ENCODE data around the gene MACROD2. TPM values are rescaled to one million over a fixed set of nuclear protein-coding genes. Genes with fewer than 3 reads are reported as not detected.

MACROD2 gene
- total and polyA plus RNA-seq, 2 of the 4 experiments (the other 2 are of a cell fraction) = not detected

DNA sequence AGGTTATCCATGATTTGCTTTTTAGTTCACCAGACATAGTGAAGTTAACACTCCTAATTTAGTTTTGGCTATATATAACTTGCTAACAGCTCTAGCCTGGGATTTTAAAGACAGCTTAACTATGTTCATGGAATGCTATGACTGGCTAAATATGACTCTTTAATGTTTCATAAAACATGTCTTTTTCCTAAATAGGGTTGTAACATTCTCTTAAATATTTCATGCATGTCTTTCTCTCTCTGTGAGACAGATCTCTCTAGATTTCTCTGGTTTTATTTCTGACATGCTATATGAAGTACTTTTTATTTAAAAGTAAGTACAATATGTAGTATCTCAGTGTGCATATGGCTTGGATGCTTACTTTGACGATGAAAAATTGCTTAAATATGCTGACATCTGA lies 35.7 kb downstream of the MACROD2 start:
- H2BK15ac ChIP-seq (ENCODE audit: low read depth, low read length) = no peak overlapping the region
- H3K27me3 ChIP-seq (ENCODE audit: control insufficient read depth, insufficient read depth, low read length) = no peaks in the 10 kb centered on the region
- ChIA-PET CTCF (no interaction called here), POLR2A (ENCODE audit: unreplicated experiment) (no interaction called here)
- H4K20me1 ChIP-seq (ENCODE audit: insufficient read depth, low read length) = no peaks in the 10 kb centered on the region
- no peak overlapping the region for H3K23ac ChIP-seq (ENCODE audit: low read depth, low read length)
- ATAC-seq (ENCODE audit: low read depth) (no peak), DNase-seq (no peak)
- no peak overlapping the region for H3K4me3 ChIP-seq (ENCODE audit: insufficient read depth, low read depth, low read length)
- no peak overlapping the region for H3K4me2 ChIP-seq (ENCODE audit: low read depth, low read length)
- no peak overlapping the region for H4K8ac ChIP-seq (ENCODE audit: low read depth in 2 of 2, low read length in 2 of 2)
- WGBS, 2 experiments (ENCODE audit: extremely low coverage in 2 of 2, insufficient read length in 1 of 2) = no CpG with 5 or more reads among the region's 1 CpG
- no peak overlapping the region for H2AK9ac ChIP-seq (replicated peaks; ENCODE audit: low read depth, low read length, poor library complexity)
- H2AFZ ChIP-seq (replicated peaks; ENCODE audit: low read length, poor library complexity) = no peak overlapping the region
- no peak overlapping the region for H3K9ac ChIP-seq (ENCODE audit: low read depth, low read length)
- in situ Hi-C loops (cut with MboI; ENCODE audit: low sequenced_read_pairs) = no loop called here
- intact Hi-C loops (cut with micrococcal nuclease) = no loop called here
- no peak for TF ChIP-seq POLR2A (IDR thresholded peaks at IDR 0.05; ENCODE audit: low read depth, low read length)
- TF ChIP-seq CEBPB (IDR thresholded peaks at IDR 0.05; ENCODE audit: low read depth, low read length) = no peak
- TF ChIP-seq CHD1 (IDR thresholded peaks at IDR 0.05; ENCODE audit: low read depth, low read length) = no peak
- no peak for TF ChIP-seq RAD21 (IDR thresholded peaks at IDR 0.05; ENCODE audit: low read length)
- TF ChIP-seq MAFK (IDR thresholded peaks at IDR 0.05; ENCODE audit: low read depth, low read length) = no peak
- TF ChIP-seq RCOR1 (IDR thresholded peaks at IDR 0.05; ENCODE audit: insufficient replicate concordance, low read length) = no peak
- no peak for TF ChIP-seq FOS (IDR thresholded peaks at IDR 0.05; ENCODE audit: low read depth, low read length)
- no peak for TF ChIP-seq RFX5 (IDR thresholded peaks at IDR 0.05; ENCODE audit: low read depth, low read length)
- TF ChIP-seq MAZ (IDR thresholded peaks at IDR 0.05; ENCODE audit: borderline replicate concordance, low read depth, low read length) = no peak
- TF ChIP-seq, protein P1, sequence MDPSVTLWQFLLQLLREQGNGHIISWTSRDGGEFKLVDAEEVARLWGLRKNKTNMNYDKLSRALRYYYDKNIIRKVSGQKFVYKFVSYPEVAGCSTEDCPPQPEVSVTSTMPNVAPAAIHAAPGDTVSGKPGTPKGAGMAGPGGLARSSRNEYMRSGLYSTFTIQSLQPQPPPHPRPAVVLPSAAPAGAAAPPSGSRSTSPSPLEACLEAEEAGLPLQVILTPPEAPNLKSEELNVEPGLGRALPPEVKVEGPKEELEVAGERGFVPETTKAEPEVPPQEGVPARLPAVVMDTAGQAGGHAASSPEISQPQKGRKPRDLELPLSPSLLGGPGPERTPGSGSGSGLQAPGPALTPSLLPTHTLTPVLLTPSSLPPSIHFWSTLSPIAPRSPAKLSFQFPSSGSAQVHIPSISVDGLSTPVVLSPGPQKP (IDR thresholded peaks at IDR 0.05; ENCODE audit: borderline replicate concordance, low read depth, low read length) = no peak
- TF ChIP-seq, protein P2, sequence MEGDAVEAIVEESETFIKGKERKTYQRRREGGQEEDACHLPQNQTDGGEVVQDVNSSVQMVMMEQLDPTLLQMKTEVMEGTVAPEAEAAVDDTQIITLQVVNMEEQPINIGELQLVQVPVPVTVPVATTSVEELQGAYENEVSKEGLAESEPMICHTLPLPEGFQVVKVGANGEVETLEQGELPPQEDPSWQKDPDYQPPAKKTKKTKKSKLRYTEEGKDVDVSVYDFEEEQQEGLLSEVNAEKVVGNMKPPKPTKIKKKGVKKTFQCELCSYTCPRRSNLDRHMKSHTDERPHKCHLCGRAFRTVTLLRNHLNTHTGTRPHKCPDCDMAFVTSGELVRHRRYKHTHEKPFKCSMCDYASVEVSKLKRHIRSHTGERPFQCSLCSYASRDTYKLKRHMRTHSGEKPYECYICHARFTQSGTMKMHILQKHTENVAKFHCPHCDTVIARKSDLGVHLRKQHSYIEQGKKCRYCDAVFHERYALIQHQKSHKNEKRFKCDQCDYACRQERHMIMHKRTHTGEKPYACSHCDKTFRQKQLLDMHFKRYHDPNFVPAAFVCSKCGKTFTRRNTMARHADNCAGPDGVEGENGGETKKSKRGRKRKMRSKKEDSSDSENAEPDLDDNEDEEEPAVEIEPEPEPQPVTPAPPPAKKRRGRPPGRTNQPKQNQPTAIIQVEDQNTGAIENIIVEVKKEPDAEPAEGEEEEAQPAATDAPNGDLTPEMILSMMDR (conservative IDR thresholded peaks at IDR 0.05; ENCODE audit: low read depth, low read length) = no peak
- H2AK5ac ChIP-seq (ENCODE audit: low read depth, low read length) = no peak overlapping the region
- no peak overlapping the region for H4K5ac ChIP-seq (ENCODE audit: low read depth, low read length)
- no peak overlapping the region for H4K91ac ChIP-seq (ENCODE audit: insufficient read depth, low read depth, low read length)
- no peak overlapping the region for H3K18ac ChIP-seq (ENCODE audit: low read depth, low read length)
- H3K4ac ChIP-seq (ENCODE audit: low read depth, low read length) = no peak overlapping the region
- H3K36me3 ChIP-seq (ENCODE audit: control insufficient read depth, insufficient read depth, low read length) = no peaks in the 10 kb centered on the region
- no peak overlapping the region for H2BK5ac ChIP-seq (ENCODE audit: low read depth, low read length, poor library complexity, severe bottlenecking)
- H3K79me1 ChIP-seq (ENCODE audit: low read depth in 1 of 2, low read length in 2 of 2) = no peaks in the 10 kb centered on the region
- H3K9me3 ChIP-seq (ENCODE audit: control insufficient read depth, insufficient read depth, low read length) = peaks cover 5% of the 10 kb centered on the region; the same call in 1 of the 2 replicates
- H3K56ac ChIP-seq (ENCODE audit: extremely low read depth, insufficient read depth, low read length) = no peak overlapping the region
- H3K9me1 ChIP-seq (ENCODE audit: insufficient read depth, low read length) = no peaks in the 10 kb centered on the region
- no peak overlapping the region for H3K27ac ChIP-seq (ENCODE audit: insufficient read depth, low read length)
- dilution Hi-C loops (cut with HindIII; ENCODE audit: low sequenced_read_pairs, unreplicated experiment) = no loop called here
- H3K4me1 ChIP-seq (ENCODE audit: control insufficient read depth, insufficient read depth, low read length) = no peaks in the 10 kb centered on the region
- BruUV-seq (replicated peaks) = no TSS peak
- H3K14ac ChIP-seq (replicated peaks; ENCODE audit: low read depth, low read length) = no peak overlapping the region
- H2BK20ac ChIP-seq (ENCODE audit: low read depth, low read length) = no peak overlapping the region
- no peak overlapping the region for H2BK120ac ChIP-seq (ENCODE audit: low read depth, low read length)

Measured in IMR-90 (cell line).